K562 (cell line): ENCODE results near the gene NEXN. TPM values are rescaled to one million over a fixed set of nuclear protein-coding genes. Genes with fewer than 3 reads are reported as not detected.

Experiments used
- AFF4 ChIP-seq: sonication (generic); formaldehyde crosslinking; IDR thresholded peaks from 2 replicates; pipeline ENCODE4 v1.8.0; 2023; ENCODE audit warnings: mild to moderate bottlenecking, missing genetic modification reagents
- BRCA1 ChIP-seq, 2 experiments: fragments of 450-650 bp in 1 of 2; sonication (generic) in 1 of 2; formaldehyde crosslinking in 1 of 2; IDR thresholded peaks; 2 replicates each; pipeline versions ENCODE4 v1.5.0 to v1.6.1; 2017 to 2020; ENCODE audit warnings: mild to moderate bottlenecking in 1 of 2, missing genetic modification reagents in 1 of 2
- CBX1 ChIP-seq: sonication (generic); IDR thresholded peaks from 2 replicates; pipeline ENCODE4 v1.6.1; 2016; ENCODE audit warnings: antibody characterized with exemption, low read depth, mild to moderate bottlenecking
- CBX5 ChIP-seq: IDR thresholded peaks from 2 replicates; pipeline ENCODE4 v1.6.1; 2014; ENCODE audit warnings: low read depth, borderline replicate concordance
- MEIS2 ChIP-seq: fragments of 450-650 bp; IDR thresholded peaks from 2 replicates; pipeline ENCODE4 v1.6.1; 2014; ENCODE audit warnings: mild to moderate bottlenecking; ENCODE audit not compliant: partially characterized antibody
- MYC ChIP-seq, 2 experiments: fragments of 250-450 bp in 1 of 2; sonication (Bioruptor Pico) in 1 of 2; IDR thresholded peaks; 2 replicates each; pipeline versions ENCODE4 v1.5.1 to v1.6.1; 2012 to 2021; ENCODE audit warnings: low read depth in 2 of 2, borderline replicate concordance in 1 of 2, improper control_type of control experiment in 1 of 2, low read length in 1 of 2, mild to moderate bottlenecking in 1 of 2, moderate library complexity in 1 of 2
- NELFE ChIP-seq: IDR thresholded peaks from 2 replicates; pipeline ENCODE4 v1.6.1; 2011; ENCODE audit warnings: mild to moderate bottlenecking; ENCODE audit not compliant: insufficient read depth, insufficient read length
- PRPF4 ChIP-seq: fragments of 200-400 bp; formaldehyde crosslinking; IDR thresholded peaks from one replicate; pipeline ENCODE4 v1.6.1; 2017; ENCODE audit warnings: low read length, low read depth, mild to moderate bottlenecking; ENCODE audit not compliant: insufficient read depth, poor library complexity, severe bottlenecking
- SMAD1 ChIP-seq: fragments of 150-350 bp; IDR thresholded peaks from 2 replicates; pipeline ENCODE4 v1.6.1; 2014; ENCODE audit warnings: low read length, low read depth; ENCODE audit not compliant: partially characterized antibody
- TEAD4 ChIP-seq, 2 experiments: sonication (generic) in 1 of 2; formaldehyde crosslinking in 1 of 2; IDR thresholded peaks; 2 replicates each; pipeline versions ENCODE4 v1.6.1 to v1.8.0; 2012 to 2022; ENCODE audit warnings: borderline replicate concordance in 1 of 2, inconsistent platforms in 1 of 2, low read length in 1 of 2, mild to moderate bottlenecking in 1 of 2, missing genetic modification reagents in 1 of 2
- ZNF511 ChIP-seq: sonication (generic); formaldehyde crosslinking; IDR thresholded peaks from 2 replicates; pipeline ENCODE4 v1.8.0; 2022; ENCODE audit warnings: mild to moderate bottlenecking, missing genetic modification reagents
- polyA plus RNA-seq, 8 experiments: library from polyadenylated mRNA; depleted of rRNA in 4 of 8; stranded (reverse) in 5 of 8; unstranded in 3 of 8; fragments of >200 nt; fragmentation: Nextera tagmentation in 2 of 8; fragmentation: Illumina TruSeq in 1 of 8; extraction: Ambion mirVana in 2 of 8; extraction: Trizol in 1 of 8; gene quantifications; 2 replicates each; pipeline versions ENCODE4 v1.2.1 to v1.2.3, GENCODE V29; 2011 to 2014; ENCODE audit warnings: inconsistent platforms in 1 of 8, missing spikeins in 1 of 8
- total RNA-seq, 7 experiments: library from RNA; depleted of rRNA in 6 of 7; stranded (reverse); fragments of >200 nt in 6 of 7; fragmentation: Illumina TruSeq in 2 of 7; extraction: Trizol in 2 of 7; gene quantifications; 2 replicates each; pipeline versions ENCODE4 v1.2.1 to v1.2.3, GENCODE V29; 2011 to 2021; ENCODE audit warnings: low replicate concordance in 1 of 7
- TF ChIP-seq, protein P1 (sequence below), 2 experiments: IDR thresholded peaks; 2 replicates each; pipeline ENCODE4 v1.6.1; 2012; ENCODE audit warnings: improper control_type of control experiment in 2 of 2, low read depth in 2 of 2, low read length in 2 of 2, borderline replicate concordance in 1 of 2
- TF ChIP-seq, protein P2 (sequence below): sonication (generic); formaldehyde crosslinking; IDR thresholded peaks from 2 replicates; pipeline ENCODE4 v1.8.0; 2022; ENCODE audit warnings: mild to moderate bottlenecking, missing genetic modification reagents

NEXN gene
- total and polyA plus RNA-seq, 9 of the 15 experiments (the other 6 are each of a cell fraction or from before 2014, with no cell fraction given), result 0.18 to 1.8 (median 0.76) TPM

- TF ChIP-seq BRCA1 (IDR thresholded peaks at IDR 0.05), result no peak
- TF ChIP-seq BRCA1 (CRISPR knock-in tag; IDR thresholded peaks at IDR 0.05), result no peak
- no peak for TF ChIP-seq CBX5
- no peak for TF ChIP-seq SMAD1
- TF ChIP-seq NELFE, result no peak
- no peak for TF ChIP-seq CBX1
- TF ChIP-seq ZNF511 (CRISPR knock-in tag), result peak; percentile 86; the same call in 1 of the 2 replicates
- TF ChIP-seq, protein P1, sequence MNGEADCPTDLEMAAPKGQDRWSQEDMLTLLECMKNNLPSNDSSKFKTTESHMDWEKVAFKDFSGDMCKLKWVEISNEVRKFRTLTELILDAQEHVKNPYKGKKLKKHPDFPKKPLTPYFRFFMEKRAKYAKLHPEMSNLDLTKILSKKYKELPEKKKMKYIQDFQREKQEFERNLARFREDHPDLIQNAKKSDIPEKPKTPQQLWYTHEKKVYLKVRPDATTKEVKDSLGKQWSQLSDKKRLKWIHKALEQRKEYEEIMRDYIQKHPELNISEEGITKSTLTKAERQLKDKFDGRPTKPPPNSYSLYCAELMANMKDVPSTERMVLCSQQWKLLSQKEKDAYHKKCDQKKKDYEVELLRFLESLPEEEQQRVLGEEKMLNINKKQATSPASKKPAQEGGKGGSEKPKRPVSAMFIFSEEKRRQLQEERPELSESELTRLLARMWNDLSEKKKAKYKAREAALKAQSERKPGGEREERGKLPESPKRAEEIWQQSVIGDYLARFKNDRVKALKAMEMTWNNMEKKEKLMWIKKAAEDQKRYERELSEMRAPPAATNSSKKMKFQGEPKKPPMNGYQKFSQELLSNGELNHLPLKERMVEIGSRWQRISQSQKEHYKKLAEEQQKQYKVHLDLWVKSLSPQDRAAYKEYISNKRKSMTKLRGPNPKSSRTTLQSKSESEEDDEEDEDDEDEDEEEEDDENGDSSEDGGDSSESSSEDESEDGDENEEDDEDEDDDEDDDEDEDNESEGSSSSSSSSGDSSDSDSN (IDR thresholded peaks at IDR 0.05; ENCODE audit: borderline replicate concordance in 1 of 2, low read depth in 2 of 2, low read length in 2 of 2), result no peak
- no peak for TF ChIP-seq MYC (IDR thresholded peaks at IDR 0.05; ENCODE audit: low read depth, low read length)
- peak; percentile 82; the same call in 1 of the 2 replicates for TF ChIP-seq MYC (CRISPR knock-in tag; IDR thresholded peaks at IDR 0.05; ENCODE audit: borderline replicate concordance, low read depth)
- TF ChIP-seq TEAD4 (IDR thresholded peaks at IDR 0.05; ENCODE audit: low read length), result no peak; the same call in 1 of the 2 replicates
- no peak for TF ChIP-seq TEAD4 (CRISPR knock-in tag; IDR thresholded peaks at IDR 0.05; ENCODE audit: borderline replicate concordance)
- TF ChIP-seq PRPF4, result no peak
- TF ChIP-seq, protein P2, sequence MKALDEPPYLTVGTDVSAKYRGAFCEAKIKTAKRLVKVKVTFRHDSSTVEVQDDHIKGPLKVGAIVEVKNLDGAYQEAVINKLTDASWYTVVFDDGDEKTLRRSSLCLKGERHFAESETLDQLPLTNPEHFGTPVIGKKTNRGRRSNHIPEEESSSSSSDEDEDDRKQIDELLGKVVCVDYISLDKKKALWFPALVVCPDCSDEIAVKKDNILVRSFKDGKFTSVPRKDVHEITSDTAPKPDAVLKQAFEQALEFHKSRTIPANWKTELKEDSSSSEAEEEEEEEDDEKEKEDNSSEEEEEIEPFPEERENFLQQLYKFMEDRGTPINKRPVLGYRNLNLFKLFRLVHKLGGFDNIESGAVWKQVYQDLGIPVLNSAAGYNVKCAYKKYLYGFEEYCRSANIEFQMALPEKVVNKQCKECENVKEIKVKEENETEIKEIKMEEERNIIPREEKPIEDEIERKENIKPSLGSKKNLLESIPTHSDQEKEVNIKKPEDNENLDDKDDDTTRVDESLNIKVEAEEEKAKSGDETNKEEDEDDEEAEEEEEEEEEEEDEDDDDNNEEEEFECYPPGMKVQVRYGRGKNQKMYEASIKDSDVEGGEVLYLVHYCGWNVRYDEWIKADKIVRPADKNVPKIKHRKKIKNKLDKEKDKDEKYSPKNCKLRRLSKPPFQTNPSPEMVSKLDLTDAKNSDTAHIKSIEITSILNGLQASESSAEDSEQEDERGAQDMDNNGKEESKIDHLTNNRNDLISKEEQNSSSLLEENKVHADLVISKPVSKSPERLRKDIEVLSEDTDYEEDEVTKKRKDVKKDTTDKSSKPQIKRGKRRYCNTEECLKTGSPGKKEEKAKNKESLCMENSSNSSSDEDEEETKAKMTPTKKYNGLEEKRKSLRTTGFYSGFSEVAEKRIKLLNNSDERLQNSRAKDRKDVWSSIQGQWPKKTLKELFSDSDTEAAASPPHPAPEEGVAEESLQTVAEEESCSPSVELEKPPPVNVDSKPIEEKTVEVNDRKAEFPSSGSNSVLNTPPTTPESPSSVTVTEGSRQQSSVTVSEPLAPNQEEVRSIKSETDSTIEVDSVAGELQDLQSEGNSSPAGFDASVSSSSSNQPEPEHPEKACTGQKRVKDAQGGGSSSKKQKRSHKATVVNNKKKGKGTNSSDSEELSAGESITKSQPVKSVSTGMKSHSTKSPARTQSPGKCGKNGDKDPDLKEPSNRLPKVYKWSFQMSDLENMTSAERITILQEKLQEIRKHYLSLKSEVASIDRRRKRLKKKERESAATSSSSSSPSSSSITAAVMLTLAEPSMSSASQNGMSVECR, result peak; percentile 61; the same call in 1 of the 2 replicates
- peak; percentile 67; the same call in 1 of the 2 replicates for TF ChIP-seq AFF4 (CRISPR knock-in tag)
- TF ChIP-seq MEIS2, result no peak
Measured at GRCh38 chr1:77978293-77978968, 90.0 kb downstream of the NEXN start (continued).
